ENCODE data around the gene CTNND2.

DNA sequence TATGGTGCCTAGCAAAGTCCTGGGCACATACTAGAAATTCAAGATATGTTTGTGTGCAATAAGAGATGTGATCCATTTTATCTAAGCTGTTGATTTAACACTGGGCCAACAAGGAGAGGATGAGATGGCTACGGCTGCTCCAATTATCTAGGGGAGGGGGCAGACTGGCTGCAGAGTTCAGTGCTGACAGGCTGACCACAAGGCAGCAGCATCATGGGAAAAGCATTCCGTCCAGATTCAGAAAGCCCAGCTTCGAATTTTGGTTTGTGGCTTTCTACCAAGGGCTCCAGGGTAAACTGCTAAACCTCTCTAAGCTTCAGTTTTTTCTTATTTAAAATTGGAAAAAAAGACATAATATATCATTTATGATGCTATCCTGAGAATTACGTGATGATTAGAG lies 758.1 kb downstream of the CTNND2 start:
- TF ChIP-seq POLR2AphosphoS5 (IDR thresholded peaks at IDR 0.05) (no peak), POLR2A (IDR thresholded peaks at IDR 0.05; ENCODE audit: low read depth) (no peak)
- TF ChIP-seq, protein P1, sequence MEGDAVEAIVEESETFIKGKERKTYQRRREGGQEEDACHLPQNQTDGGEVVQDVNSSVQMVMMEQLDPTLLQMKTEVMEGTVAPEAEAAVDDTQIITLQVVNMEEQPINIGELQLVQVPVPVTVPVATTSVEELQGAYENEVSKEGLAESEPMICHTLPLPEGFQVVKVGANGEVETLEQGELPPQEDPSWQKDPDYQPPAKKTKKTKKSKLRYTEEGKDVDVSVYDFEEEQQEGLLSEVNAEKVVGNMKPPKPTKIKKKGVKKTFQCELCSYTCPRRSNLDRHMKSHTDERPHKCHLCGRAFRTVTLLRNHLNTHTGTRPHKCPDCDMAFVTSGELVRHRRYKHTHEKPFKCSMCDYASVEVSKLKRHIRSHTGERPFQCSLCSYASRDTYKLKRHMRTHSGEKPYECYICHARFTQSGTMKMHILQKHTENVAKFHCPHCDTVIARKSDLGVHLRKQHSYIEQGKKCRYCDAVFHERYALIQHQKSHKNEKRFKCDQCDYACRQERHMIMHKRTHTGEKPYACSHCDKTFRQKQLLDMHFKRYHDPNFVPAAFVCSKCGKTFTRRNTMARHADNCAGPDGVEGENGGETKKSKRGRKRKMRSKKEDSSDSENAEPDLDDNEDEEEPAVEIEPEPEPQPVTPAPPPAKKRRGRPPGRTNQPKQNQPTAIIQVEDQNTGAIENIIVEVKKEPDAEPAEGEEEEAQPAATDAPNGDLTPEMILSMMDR (IDR thresholded peaks at IDR 0.05) = no peak

All from esophagus muscularis mucosa (tissue), 3 donors.